ENCODE results near the gene RPS6KA5. TPM values are rescaled to one million over a fixed set of nuclear protein-coding genes. Genes with fewer than 3 reads are reported as not detected.
"Not testable (repeated sequence)": the region's sequence is repeated elsewhere in the genome, so short reads cannot be mapped to it uniquely, and the experiment has no call there.

Gene RPS6KA5
- total RNA-seq, 1 experiment from 2014 or later = 24.2 TPM

GRCh38 chr14:90838531-90838930, 221.9 kb downstream of the RPS6KA5 start:
- intact Hi-C loops (cut with micrococcal nuclease); POLR2A ChIA-PET; RAD21 ChIA-PET (ENCODE audit: low non-redundant PET in 1 of 2, low total read pairs in 2 of 2, uncharacterized antibody in 2 of 2, unreplicated experiment in 2 of 2); ATAC-seq; H3K9ac ChIP-seq (ENCODE audit: low read length); H3K4me1 ChIP-seq (ENCODE audit: control insufficient read depth in 1 of 2, insufficient read depth in 2 of 2, low read length in 2 of 2); H3K79me2 ChIP-seq (ENCODE audit: insufficient read depth, low read length); H2AFZ ChIP-seq (ENCODE audit: low read depth, low read length, poor library complexity, severe bottlenecking); H3K4me2 ChIP-seq (ENCODE audit: low read length); H3K27ac ChIP-seq (ENCODE audit: low read depth, low read length); H3K9me2 ChIP-seq (ENCODE audit: insufficient read depth); H3K4me3 ChIP-seq (replicated peaks in 1 of 2; ENCODE audit: low read depth in 1 of 2, low read length in 2 of 2); H4K20me1 ChIP-seq (ENCODE audit: insufficient read depth); H3K36me3 ChIP-seq (ENCODE audit: control insufficient read depth in 1 of 2, insufficient read depth in 2 of 2, low read length in 2 of 2); DNase-seq (ENCODE audit: low read depth, low spot score); H3K9me3 ChIP-seq (ENCODE audit: control insufficient read depth in 1 of 2, insufficient read depth in 1 of 2, low read depth in 1 of 2, low read length in 2 of 2); BruUV-seq (replicated peaks); H3K27me3 ChIP-seq (ENCODE audit: insufficient read depth, low read length); CTCF ChIA-PET: not testable (repeated sequence)

- Histone ChIP-seq H3K4me1 (ENCODE audit: control insufficient read depth in 1 of 2, insufficient read depth in 2 of 2, low read length in 2 of 2) (no peaks in the 10 kb centered on the region), H3K9me2 (ENCODE audit: insufficient read depth) (no peaks in the 10 kb centered on the region), H3K9me3 (ENCODE audit: control insufficient read depth in 1 of 2, insufficient read depth in 1 of 2, low read depth in 1 of 2, low read length in 2 of 2) (no peaks in the 10 kb centered on the region), H2AFZ (ENCODE audit: low read depth, low read length, poor library complexity, severe bottlenecking) (no peak overlapping the region), H3K9ac (ENCODE audit: low read length) (no peak overlapping the region), H3K79me2 (ENCODE audit: insufficient read depth, low read length) (no peaks in the 10 kb centered on the region), H3K36me3 (ENCODE audit: control insufficient read depth in 1 of 2, insufficient read depth in 2 of 2, low read length in 2 of 2) (no peaks in the 10 kb centered on the region), H3K4me3 (replicated peaks in 1 of 2; ENCODE audit: low read depth in 1 of 2, low read length in 2 of 2) (no peak overlapping the region), H3K27ac (ENCODE audit: low read depth, low read length) (no peak overlapping the region), H3K4me2 (ENCODE audit: low read length) (no peak overlapping the region), H4K20me1 (ENCODE audit: insufficient read depth) (no peaks in the 10 kb centered on the region), H3K27me3 (ENCODE audit: insufficient read depth, low read length) (no peaks in the 10 kb centered on the region)
- ChIA-PET RAD21 (ENCODE audit: low non-redundant PET in 1 of 2, low total read pairs in 2 of 2, uncharacterized antibody in 2 of 2, unreplicated experiment in 2 of 2) (no interaction called here), POLR2A (no interaction called here), CTCF (no interaction called here)
- DNase-seq (ENCODE audit: low read depth, low spot score) (no peak), ATAC-seq (no peak)
- BruUV-seq (replicated peaks) = no TSS peak
- intact Hi-C loops (cut with micrococcal nuclease) = no loop called here
- TF ChIP-seq TCF7L2 (IDR thresholded peaks at IDR 0.05; ENCODE audit: borderline replicate concordance, extremely low read depth, insufficient read depth, insufficient read length) (no peak), ZFX (IDR thresholded peaks at IDR 0.05) (no peak), FOSL1 (IDR thresholded peaks at IDR 0.05; ENCODE audit: low read depth) (no peak), SP1 (IDR thresholded peaks at IDR 0.05; ENCODE audit: low read depth) (no peak), REST (IDR thresholded peaks at IDR 0.05; ENCODE audit: low read depth) (no peak), CEBPB (IDR thresholded peaks at IDR 0.05; ENCODE audit: low read depth) (no peak), ZNF274 (IDR thresholded peaks at IDR 0.05; ENCODE audit: low read depth, low read length) (no peak), EGR1 (IDR thresholded peaks at IDR 0.05; ENCODE audit: low read depth) (no peak), MAX (IDR thresholded peaks at IDR 0.05) (no peak), POLR2AphosphoS5 (IDR thresholded peaks at IDR 0.05; ENCODE audit: low read depth, low read length) (no peak), ATF3 (IDR thresholded peaks at IDR 0.05) (no peak), POLR2A (IDR thresholded peaks at IDR 0.05; ENCODE audit: borderline replicate concordance, extremely low read depth, insufficient read depth, insufficient read length) (no peak), ELF1 (IDR thresholded peaks at IDR 0.05; ENCODE audit: borderline replicate concordance, low read depth) (no peak), EZH2phosphoT487 (IDR thresholded peaks at IDR 0.05; ENCODE audit: borderline replicate concordance) (no peak)
Observed at GRCh38 chr14:90837355-90837754, 223.1 kb downstream of the RPS6KA5 start.

Measured in HCT116 (cell line).